H9 (cell line): Measurements from ENCODE around the gene WDR36. TPM values are rescaled to one million over a fixed set of nuclear protein-coding genes. Genes with fewer than 3 reads are reported as not detected.

Source experiments
- DNase-seq: peaks from one replicate; pipeline ENCODE4 v3.0.0-alpha.2; 2017
- H2AFZ ChIP-seq: one replicate; pipeline ENCODE4 v1.6.1; 2013; ENCODE audit warnings: mild to moderate bottlenecking, low read length, control low read depth, moderate library complexity
- H2AK5ac ChIP-seq: 2 replicates; pipeline ENCODE4 v1.6.1; 2013; ENCODE audit warnings: low read length, control low read depth, mixed read lengths; ENCODE audit not compliant: insufficient read length
- H2BK120ac ChIP-seq: one replicate; pipeline ENCODE4 v1.6.1; 2013; ENCODE audit warnings: low read depth, mild to moderate bottlenecking, low read length, control low read depth, inconsistent platforms; ENCODE audit not compliant: poor library complexity, severe bottlenecking
- H2BK12ac ChIP-seq: 2 replicates; pipeline ENCODE4 v1.6.1; 2013; ENCODE audit warnings: low read length, control low read depth, mixed read lengths, low read depth; ENCODE audit not compliant: insufficient read length
- H2BK15ac ChIP-seq: 2 replicates; pipeline ENCODE4 v1.6.1; 2013; ENCODE audit warnings: low read depth, low read length, control low read depth
- H2BK20ac ChIP-seq: one replicate; pipeline ENCODE4 v1.6.1; 2013; ENCODE audit warnings: low read depth, mild to moderate bottlenecking, low read length, control low read depth, inconsistent platforms; ENCODE audit not compliant: poor library complexity, severe bottlenecking
- H2BK5ac ChIP-seq: 2 replicates; pipeline ENCODE4 v1.6.1; 2013; ENCODE audit warnings: low read length, control low read depth, mixed read lengths; ENCODE audit not compliant: insufficient read length
- H3K14ac ChIP-seq: 2 replicates; pipeline ENCODE4 v1.6.1; 2013; ENCODE audit warnings: low read length, control low read depth; ENCODE audit not compliant: insufficient read depth
- H3K18ac ChIP-seq: 2 replicates; pipeline ENCODE4 v1.6.1; 2013; ENCODE audit warnings: low read depth, mild to moderate bottlenecking, mixed read lengths, low read length, control low read depth; ENCODE audit not compliant: insufficient read length
- H3K23ac ChIP-seq: 2 replicates; pipeline ENCODE4 v1.6.1; 2013; ENCODE audit warnings: low read length, control low read depth, mixed read lengths, low read depth; ENCODE audit not compliant: insufficient read length
- H3K23me2 ChIP-seq: 2 replicates; pipeline ENCODE4 v1.6.1; 2013; ENCODE audit warnings: low read depth, mild to moderate bottlenecking, mixed read lengths, low read length, control low read depth; ENCODE audit not compliant: insufficient read length, poor library complexity, severe bottlenecking
- H3K27ac ChIP-seq: 2 replicates; pipeline ENCODE4 v1.5.1; 2013; ENCODE audit warnings: low read length, control low read depth, mixed read lengths, low read depth; ENCODE audit not compliant: insufficient read length
- H3K27me3 ChIP-seq: 2 replicates; pipeline ENCODE4 v1.6.1; 2013; ENCODE audit warnings: low read length, control low read depth, inconsistent platforms; ENCODE audit not compliant: insufficient read depth
- H3K4ac ChIP-seq: 2 replicates; pipeline ENCODE4 v1.6.1; 2013; ENCODE audit warnings: low read depth, mild to moderate bottlenecking, control low read depth, inconsistent platforms, low read length, moderate library complexity
- H3K4me1 ChIP-seq: 2 replicates; pipeline ENCODE4 v1.6.1; 2013; ENCODE audit warnings: low read length, control low read depth, inconsistent platforms; ENCODE audit not compliant: insufficient read depth
- H3K4me2 ChIP-seq: 2 replicates; pipeline ENCODE4 v1.6.1; 2013; ENCODE audit warnings: low read length, control low read depth, mixed read lengths; ENCODE audit not compliant: insufficient read length, insufficient read depth
- H3K56ac ChIP-seq: 2 replicates; pipeline ENCODE4 v1.6.1; 2013; ENCODE audit warnings: low read depth, mild to moderate bottlenecking, mixed read lengths, low read length, control low read depth; ENCODE audit not compliant: insufficient read length
- H3K79me1 ChIP-seq: 2 replicates; pipeline ENCODE4 v1.6.1; 2013; ENCODE audit warnings: low read depth, mild to moderate bottlenecking, moderate library complexity, low read length, control low read depth, inconsistent platforms; ENCODE audit not compliant: insufficient read depth, poor library complexity, severe bottlenecking
- H3K79me2 ChIP-seq: 2 replicates; pipeline ENCODE4 v1.6.1; 2013; ENCODE audit warnings: low read length, control low read depth, inconsistent platforms; ENCODE audit not compliant: insufficient read depth
- H3K9ac ChIP-seq: 2 replicates; pipeline ENCODE4 v1.6.1; 2013; ENCODE audit warnings: low read length, control low read depth, mixed read lengths; ENCODE audit not compliant: insufficient read length; ENCODE audit errors: extremely low read depth
- H3K9me3 ChIP-seq: one replicate; pipeline ENCODE4 v1.6.1; 2013; ENCODE audit warnings: low read depth, low read length, inconsistent platforms; ENCODE audit not compliant: control insufficient read depth
- H3T11ph ChIP-seq: one replicate; pipeline ENCODE4 v1.6.1; 2013; ENCODE audit warnings: mild to moderate bottlenecking, low read length, control low read depth, inconsistent platforms
- H4K20me1 ChIP-seq: one replicate; pipeline ENCODE4 v1.6.1; 2013; ENCODE audit not compliant: control insufficient read depth, insufficient read length, insufficient read depth
- H4K5ac ChIP-seq: 2 replicates; pipeline ENCODE4 v1.6.1; 2013; ENCODE audit warnings: low read depth, mild to moderate bottlenecking, mixed read lengths, low read length, control low read depth; ENCODE audit not compliant: insufficient read length
- H4K8ac ChIP-seq: replicated peaks from 2 replicates; pipeline ENCODE4 v1.6.1; 2013; ENCODE audit warnings: low read length, control low read depth, mixed read lengths, low read depth; ENCODE audit not compliant: insufficient read length
- H4K91ac ChIP-seq: 2 replicates; pipeline ENCODE4 v1.6.1; 2013; ENCODE audit warnings: low read depth, mild to moderate bottlenecking, moderate library complexity, mixed read lengths, low read length, control low read depth; ENCODE audit not compliant: insufficient read length
- H3K27ac Mint-ChIP-seq, 3 experiments: 2 replicates in 2 of 3; 3 replicates in 1 of 3; pipeline ENCODE4 v1.8.0; 2020 to 2021; ENCODE audit warnings: mixed read lengths in 3 of 3, mild to moderate bottlenecking in 1 of 3, moderate library complexity in 1 of 3
- H3K27me3 Mint-ChIP-seq: 2 replicates; pipeline ENCODE4 v1.8.0; 2021; ENCODE audit warnings: low read depth, mild to moderate bottlenecking, moderate library complexity, mixed read lengths
- H3K36me3 Mint-ChIP-seq, 3 experiments: 2 replicates in 2 of 3; 3 replicates in 1 of 3; pipeline ENCODE4 v1.8.0; 2020 to 2021; ENCODE audit warnings: low read depth in 3 of 3, mixed read lengths in 3 of 3; ENCODE audit not compliant: insufficient read depth in 1 of 3
- H3K4me1 Mint-ChIP-seq, 2 experiments: 2 replicates each; pipeline ENCODE4 v1.8.0; 2020; ENCODE audit warnings: mixed read lengths in 2 of 2
- H3K4me3 Mint-ChIP-seq, 2 experiments: 2 replicates in 1 of 2; 3 replicates in 1 of 2; pipeline ENCODE4 v1.8.0; 2020 to 2021; ENCODE audit warnings: mild to moderate bottlenecking in 2 of 2, mixed read lengths in 2 of 2, moderate library complexity in 1 of 2
- H3K9me3 Mint-ChIP-seq, 2 experiments: 2 replicates in 1 of 2; 3 replicates in 1 of 2; pipeline ENCODE4 v1.8.0; 2020; ENCODE audit warnings: mild to moderate bottlenecking in 2 of 2, mixed read lengths in 2 of 2, moderate library complexity in 1 of 2
- WGBS: extraction: QIAGEN DNeasy Blood & Tissue Kit; methylation state at CpG from one replicate; pipeline ENCODE4 v1.1.7; 2013; ENCODE audit warnings: missing lambda C conversion rate, low lambda C conversion rate, mixed read lengths; ENCODE audit not compliant: insufficient read length; ENCODE audit errors: extremely low coverage; 5-methylcytosine and 5-hydroxymethylcytosine counted together
- total RNA-seq: library from RNA; stranded (reverse); gene quantifications from 2 replicates; pipeline ENCODE4 v1.2.1, GENCODE V29; 2021
- TF ChIP-seq, protein P1 (sequence below): fragments of 200-600 bp; sonication (generic); conservative IDR thresholded peaks from 3 replicates; pipeline ENCODE4 v1.8.0; 2021; ENCODE audit warnings: antibody characterized with exemption, mild to moderate bottlenecking

WDR36 gene
- total RNA-seq, 1 experiment from 2014 or later = 42.0 TPM

GRCh38 chr5:111113678-111114077, 21.5 kb downstream of the WDR36 start:
- no peak for DNase-seq
- Histone ChIP-seq H3K4ac (no peak overlapping the region), H3K23ac (no peak overlapping the region), H2BK12ac (no peak overlapping the region), H2BK20ac (no peak overlapping the region), H2BK5ac (no peak overlapping the region), H2BK15ac (no peak overlapping the region), H3K27ac (no peak overlapping the region), H3K9me3 (no peaks in the 10 kb centered on the region), H3K56ac (no peak overlapping the region), H2AFZ (no peak overlapping the region), H4K5ac (no peak overlapping the region), H3K23me2 (no peaks in the 10 kb centered on the region), H3K18ac (no peak overlapping the region), H3K27me3 (no peaks in the 10 kb centered on the region), H3K4me1 (no peaks in the 10 kb centered on the region; the same call in 1 of the 2 replicates), H4K20me1 (no peaks in the 10 kb centered on the region), H3K9ac (no peak overlapping the region), H3K79me2 (no peaks in the 10 kb centered on the region), H2BK120ac (no peak overlapping the region), H2AK5ac (no peak overlapping the region), H3T11ph (no peak overlapping the region), H4K8ac (no peak overlapping the region), H3K79me1 (no peaks in the 10 kb centered on the region), H3K14ac (no peak overlapping the region), H4K91ac (no peak overlapping the region), H3K4me2 (no peak overlapping the region)
- Mint-ChIP-seq H3K27ac (peak overlapping the region in 1 of 3 experiments; percentile 15; a peak in 2 of 7 replicates), H3K9me3 (no peaks in the 10 kb centered on the region), H3K4me3 (no peak overlapping the region), H3K4me1 (peaks cover 28 to 29% of the 10 kb centered on the region in 2 experiments), H3K36me3 (peaks cover 8 to 32% (median 21%) of the 10 kb centered on the region in 3 experiments; a peak in 6 of 7 replicates), H3K27me3 (no peaks in the 10 kb centered on the region)
- TF ChIP-seq, protein P1, sequence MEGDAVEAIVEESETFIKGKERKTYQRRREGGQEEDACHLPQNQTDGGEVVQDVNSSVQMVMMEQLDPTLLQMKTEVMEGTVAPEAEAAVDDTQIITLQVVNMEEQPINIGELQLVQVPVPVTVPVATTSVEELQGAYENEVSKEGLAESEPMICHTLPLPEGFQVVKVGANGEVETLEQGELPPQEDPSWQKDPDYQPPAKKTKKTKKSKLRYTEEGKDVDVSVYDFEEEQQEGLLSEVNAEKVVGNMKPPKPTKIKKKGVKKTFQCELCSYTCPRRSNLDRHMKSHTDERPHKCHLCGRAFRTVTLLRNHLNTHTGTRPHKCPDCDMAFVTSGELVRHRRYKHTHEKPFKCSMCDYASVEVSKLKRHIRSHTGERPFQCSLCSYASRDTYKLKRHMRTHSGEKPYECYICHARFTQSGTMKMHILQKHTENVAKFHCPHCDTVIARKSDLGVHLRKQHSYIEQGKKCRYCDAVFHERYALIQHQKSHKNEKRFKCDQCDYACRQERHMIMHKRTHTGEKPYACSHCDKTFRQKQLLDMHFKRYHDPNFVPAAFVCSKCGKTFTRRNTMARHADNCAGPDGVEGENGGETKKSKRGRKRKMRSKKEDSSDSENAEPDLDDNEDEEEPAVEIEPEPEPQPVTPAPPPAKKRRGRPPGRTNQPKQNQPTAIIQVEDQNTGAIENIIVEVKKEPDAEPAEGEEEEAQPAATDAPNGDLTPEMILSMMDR = no peak
- WGBS = no CpG with 5 or more reads among the region's 3 CpGs
